HG03442 (cell line): ENCODE results near the gene ZBTB7B.

Experiments used
- ATAC-seq: cut with Tn5 transposase; IDR thresholded peaks from one replicate; pipeline ENCODE4 v1.9.1; 2021; ENCODE audit warnings: mild to moderate bottlenecking, moderate library complexity; ENCODE audit not compliant: unreplicated experiment

ZBTB7B gene

DNA sequence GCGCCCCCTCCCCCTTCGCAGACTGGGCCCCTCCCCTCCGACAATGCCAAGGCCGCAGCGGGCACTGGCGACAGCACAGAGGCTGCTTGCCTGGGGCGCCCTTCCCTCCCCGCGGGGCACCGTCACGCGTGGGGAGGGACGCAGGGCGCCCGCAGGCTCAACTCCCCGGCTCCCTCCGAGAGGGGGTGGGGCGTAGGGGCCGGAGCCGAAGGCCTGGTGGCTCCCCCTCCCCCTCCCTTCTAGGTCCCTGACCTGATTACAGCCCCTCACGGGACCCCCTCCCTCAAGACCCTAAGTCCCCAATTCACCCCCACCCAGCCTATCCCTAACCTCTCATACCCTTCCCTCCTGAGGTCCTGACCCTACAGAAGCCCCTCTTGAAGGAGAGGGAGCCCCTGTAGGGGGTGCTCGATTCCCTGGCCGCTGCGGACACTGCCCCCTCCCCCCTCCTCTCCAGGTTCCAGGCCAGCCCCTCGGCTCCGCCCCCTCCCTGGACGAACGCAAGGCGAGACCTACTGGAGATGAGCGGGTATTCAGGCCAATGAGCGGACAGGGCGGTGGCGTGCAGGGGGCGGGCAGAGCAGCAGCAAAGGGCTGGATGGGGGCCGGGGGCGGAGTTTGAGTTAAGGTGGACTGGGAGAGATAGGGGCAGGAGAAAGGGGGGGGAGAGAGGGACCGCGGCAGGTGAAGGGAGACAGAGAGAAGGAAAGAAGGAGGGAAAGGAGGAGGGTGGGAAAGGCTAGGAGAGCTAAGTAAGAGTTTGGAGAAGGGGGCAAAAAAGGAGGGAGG lies 733 bp upstream of the ZBTB7B start:
- peak; percentile 46 for ATAC-seq

DNA sequence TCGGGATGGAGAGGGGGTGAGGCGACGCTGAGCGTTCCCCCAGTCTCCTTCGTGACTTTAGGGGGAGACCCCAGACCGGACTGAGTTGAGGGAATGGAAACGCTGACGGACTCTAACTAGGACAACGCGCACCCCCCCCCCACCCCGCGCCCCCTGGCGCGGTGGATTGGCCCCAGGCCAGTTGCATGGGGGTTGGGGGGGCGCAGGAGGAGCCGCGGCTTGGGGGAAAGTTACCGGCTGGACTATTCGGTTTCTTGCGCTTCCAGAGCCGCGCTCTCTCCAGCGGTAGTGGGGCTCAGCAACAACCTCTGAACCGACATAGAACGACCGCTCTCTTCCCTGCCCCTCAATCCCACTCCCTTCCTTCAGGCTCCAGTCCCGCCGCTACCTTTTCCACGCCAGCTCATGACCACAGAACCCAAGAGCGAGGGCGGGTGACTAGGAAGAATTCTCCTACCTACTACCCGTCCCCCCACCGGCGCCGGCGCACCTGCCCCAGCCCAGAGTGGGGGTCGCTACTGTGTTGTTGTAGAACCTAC lies 694 bp downstream of the ZBTB7B start:
- no peak for ATAC-seq

GRCh38 chr1:155003766-155004351 lies 1.3 kb downstream of the ZBTB7B start:
- ATAC-seq, result no peak

- no peak for ATAC-seq
Measured at GRCh38 chr1:155004352-155005075, 1.9 kb downstream of the ZBTB7B start.

- ATAC-seq, result no peak
Measured at GRCh38 chr1:155005076-155006011, 2.7 kb downstream of the ZBTB7B start.

GRCh38 chr1:155006601-155007101 lies 4.0 kb downstream of the ZBTB7B start:
- ATAC-seq, result no peak

DNA sequence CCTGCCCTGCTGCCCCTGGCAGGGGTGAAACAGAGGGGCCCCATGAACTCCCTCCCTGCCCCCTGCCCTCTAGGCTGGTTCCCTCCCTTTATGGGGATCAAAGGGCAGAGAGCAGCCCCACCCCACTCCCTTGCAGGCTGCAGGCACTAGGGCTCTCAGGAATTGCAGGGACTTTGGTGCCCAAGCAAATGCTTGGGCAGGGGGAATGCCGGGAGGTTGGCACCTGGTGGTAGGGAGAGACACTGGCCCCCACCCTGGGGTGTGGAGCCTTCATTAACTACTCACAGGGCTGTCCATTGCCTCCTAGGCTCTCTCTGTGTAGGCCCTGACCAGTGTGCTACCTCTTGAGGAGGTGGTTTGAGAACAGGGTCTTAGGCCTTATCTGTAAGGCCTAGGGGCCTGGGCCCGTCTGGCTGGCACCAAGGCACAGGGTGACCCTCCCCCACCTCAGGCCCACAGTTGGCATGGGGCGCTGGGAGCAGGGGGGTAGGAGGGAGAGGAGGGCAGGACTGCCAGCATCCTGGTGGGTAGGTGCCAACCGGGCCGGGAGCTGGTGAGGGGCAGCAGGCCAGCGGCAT lies 4.7 kb downstream of the ZBTB7B start:
- ATAC-seq, result no peak

DNA sequence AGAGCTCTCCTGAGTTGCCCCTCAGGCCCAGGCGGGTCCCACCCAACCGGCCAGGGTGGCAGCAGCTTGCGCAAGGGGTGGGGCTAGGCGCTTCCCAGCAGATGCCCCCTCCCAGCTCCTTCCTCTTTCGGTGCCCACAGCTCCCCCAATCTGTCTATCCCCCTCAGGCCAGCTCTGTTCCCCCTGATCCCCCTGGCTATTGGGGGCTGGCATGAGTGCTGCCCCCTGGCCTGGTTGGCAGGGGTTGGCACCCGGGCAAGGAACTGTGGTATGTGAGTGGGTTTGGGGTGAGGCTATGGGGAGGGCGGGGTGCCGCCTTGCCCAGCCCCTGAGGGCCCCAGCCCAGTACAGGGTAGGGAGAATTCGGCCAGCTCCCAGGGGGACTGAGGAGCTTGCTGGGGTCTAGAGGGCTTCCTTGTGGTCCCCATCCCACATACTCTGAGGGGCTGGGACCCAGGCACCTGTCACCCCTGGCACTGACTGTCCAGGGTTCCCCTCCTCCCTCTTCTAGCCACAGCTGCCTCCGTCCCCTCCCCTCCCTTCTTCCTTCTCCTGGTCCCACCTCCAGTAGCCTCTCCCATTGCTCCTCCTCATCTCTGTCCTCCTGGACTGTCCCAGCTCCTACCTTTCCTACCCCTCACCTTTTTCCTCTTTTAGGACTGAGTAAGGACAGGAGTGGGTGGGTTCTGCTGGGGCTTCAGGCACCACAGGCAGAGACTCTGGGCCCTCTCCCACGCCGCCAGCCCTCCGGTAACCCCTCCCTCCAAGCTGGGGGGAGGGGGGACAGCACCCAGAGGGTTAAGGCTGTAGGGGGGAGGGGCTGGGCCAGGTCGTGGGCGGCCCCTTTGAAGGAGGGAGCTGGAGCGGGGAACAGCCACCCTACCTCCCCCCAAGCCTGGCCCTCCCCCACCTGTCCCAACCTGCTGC lies 5.7 kb downstream of the ZBTB7B start:
- ATAC-seq, result no peak

DNA sequence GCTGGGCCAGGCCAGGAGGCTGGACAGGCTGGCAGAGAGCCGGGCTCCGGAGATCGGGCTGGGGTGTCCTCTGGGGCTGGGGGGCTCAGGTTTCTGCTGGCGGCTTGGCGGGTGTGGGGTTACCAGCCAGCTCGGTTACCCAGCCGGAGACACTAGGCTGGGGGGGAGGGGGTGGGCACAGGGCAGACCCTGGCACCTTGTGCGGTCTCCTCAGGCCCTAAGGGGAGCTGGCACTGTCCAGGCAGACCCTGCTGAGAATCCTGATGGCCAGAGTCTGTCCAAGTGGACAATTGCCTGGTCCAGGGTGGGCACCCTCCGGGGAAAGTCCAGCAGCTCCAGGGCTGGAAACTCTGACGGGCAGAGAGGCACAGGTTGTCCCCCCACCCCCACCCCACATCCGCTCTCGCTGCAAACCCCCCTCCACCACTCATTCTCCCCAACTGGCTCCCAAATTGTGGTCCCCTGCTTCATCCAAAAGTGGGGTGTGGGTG lies 6.7 kb downstream of the ZBTB7B start:
- ATAC-seq, result no peak

DNA sequence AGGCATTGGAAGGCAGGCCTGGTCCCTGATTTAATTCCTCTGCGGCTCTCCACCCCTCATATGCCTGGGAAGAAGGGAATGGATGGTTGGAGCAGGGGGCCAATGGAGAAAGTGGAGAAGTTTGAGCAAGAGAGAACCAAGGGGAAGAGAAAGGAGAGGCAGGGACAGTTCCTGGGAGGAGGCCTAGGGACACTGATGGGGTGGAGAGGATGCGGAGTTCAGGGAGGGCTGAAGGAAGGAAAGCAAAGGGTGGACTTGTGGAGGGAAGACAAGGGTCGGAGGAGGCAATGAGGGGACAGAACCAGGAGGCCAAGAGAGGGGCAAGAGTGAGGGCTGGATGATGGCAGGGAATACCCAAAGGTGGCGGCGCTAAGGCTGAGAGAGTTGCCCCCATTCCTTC lies 7.1 kb downstream of the ZBTB7B start:
- ATAC-seq, result no peak

DNA sequence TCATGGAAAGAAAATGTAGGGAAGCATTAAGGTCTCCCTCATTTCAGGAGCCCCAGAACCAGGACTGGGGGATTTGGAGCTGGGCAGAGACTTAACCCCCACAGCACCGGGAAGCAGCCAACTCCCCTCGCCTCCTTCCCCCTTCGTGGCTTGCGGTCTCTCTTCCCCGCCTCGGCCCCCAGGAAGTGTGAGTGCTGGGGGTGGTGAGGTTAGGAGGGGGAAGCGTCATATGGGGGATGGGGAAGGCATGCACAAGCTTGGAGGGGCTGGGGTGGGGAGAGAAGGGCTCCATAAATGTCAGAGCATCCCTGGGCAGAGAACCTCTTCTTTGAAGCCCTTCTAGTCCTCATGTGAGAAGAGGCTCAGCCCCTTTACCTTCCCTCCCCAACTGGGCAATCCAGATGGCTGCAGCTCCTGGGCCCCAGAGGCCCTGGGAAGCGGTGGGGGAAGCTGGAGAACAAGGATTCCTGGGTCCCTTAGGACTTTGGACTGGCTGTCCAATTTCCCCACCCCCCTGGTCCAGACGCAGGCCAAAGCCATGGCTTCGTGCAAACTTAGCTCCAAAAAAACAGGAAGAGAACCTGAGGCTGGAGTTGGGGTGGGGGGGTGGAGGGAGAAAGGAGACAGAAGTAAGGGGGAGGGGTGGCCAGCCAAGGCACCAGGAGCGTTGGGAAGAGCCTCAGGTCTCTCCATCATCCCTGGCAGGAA lies 7.8 kb downstream of the ZBTB7B start:
- no peak for ATAC-seq

DNA sequence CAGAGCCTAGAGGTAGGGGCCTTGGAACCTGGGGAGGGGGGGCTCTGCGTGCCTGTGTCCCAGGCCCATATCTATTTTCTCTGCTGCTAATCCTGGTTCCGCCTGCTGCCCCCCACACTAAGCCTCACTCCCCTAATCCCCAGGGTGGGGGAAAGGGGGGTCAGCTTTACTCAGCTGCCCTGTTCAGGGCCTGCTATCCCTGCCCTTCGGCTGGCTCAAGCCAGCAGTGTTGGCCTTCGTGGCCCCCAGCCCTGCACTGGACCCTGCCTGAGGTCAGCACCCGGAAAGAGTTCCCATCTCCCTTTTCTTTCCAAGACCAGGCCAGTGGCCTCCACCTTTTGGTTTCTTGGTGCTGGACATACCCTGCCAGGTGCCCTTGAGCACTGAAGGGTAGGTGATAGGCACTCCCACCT lies 8.4 kb downstream of the ZBTB7B start:
- no peak for ATAC-seq

GRCh38 chr1:155011437-155012025 lies 8.9 kb downstream of the ZBTB7B start:
- no peak for ATAC-seq

- ATAC-seq, result no peak
Measured at GRCh38 chr1:155012026-155012546, 9.5 kb downstream of the ZBTB7B start.

DNA sequence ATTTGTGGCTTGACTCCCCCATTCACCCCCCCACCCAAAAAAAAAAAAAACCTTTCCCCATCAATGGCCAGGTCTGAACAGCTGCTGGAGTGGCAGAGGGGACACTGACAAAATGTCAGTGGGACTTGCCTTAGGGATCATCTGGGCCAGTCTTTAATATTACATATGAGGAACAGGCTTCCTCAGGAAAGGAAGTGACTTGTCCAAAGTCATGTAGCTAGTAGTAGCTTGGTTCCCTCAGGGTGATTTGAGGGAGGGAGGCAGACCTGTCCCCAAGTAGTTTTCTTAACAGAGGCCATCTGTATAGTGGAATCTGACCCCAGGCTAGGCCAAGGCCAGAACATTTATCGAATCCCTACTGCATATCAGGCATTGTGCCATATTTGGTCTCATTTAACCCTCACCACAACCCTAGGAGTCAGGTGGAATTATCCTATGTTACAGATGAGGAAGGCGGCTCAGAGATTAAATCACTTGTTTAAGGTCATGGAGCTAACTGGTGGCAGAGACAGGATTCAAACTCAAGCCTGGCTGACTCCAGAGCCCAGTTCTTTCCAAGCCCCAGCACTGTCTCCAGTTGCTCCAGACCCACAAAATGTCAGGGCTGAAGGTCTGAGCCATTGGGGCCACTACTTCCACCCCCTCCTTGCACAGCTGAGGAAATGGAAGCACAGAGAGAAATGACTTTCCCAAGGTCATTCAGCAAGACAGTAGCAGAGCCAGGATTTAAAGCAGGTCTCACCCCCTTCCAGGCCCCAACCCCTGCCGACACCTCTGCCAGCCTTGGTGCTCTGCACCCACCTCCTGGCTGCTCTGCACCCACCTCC lies 10.4 kb downstream of the ZBTB7B start:
- no peak for ATAC-seq

GRCh38 chr1:155013632-155014031 lies 11.0 kb downstream of the ZBTB7B start:
- no peak for ATAC-seq
